HEK293 (cell line): ENCODE data around the gene NGB.

ENCODE experiments used
- IKZF3 ChIP-seq: fragments of 450-650 bp; IDR thresholded peaks from 2 replicates; pipeline ENCODE4 v1.5.0; 2018; ENCODE audit warnings: missing biosample characterization, mild to moderate bottlenecking, missing genetic modification characterization, moderate library complexity
- INSM2 ChIP-seq: fragments of 450-650 bp; formaldehyde crosslinking; IDR thresholded peaks from 2 replicates; pipeline ENCODE4 v1.5.1; 2016; ENCODE audit warnings: missing biosample characterization, missing genetic modification characterization
- KLF1 ChIP-seq: fragments of 450-650 bp; formaldehyde crosslinking; IDR thresholded peaks from 2 replicates; pipeline ENCODE4 v1.5.1; 2016; ENCODE audit warnings: missing biosample characterization, missing genetic modification characterization
- KLF10 ChIP-seq: fragments of 450-650 bp; IDR thresholded peaks from 2 replicates; pipeline ENCODE4 v1.5.1; 2018; ENCODE audit warnings: missing biosample characterization, mild to moderate bottlenecking, missing genetic modification characterization
- SALL2 ChIP-seq: fragments of 450-650 bp; formaldehyde crosslinking; IDR thresholded peaks from 2 replicates; pipeline ENCODE4 v1.5.0; 2017; ENCODE audit warnings: missing biosample characterization, mild to moderate bottlenecking, missing genetic modification characterization, borderline replicate concordance
- YY1 ChIP-seq: fragments of 450-650 bp; formaldehyde crosslinking; IDR thresholded peaks from 2 replicates; pipeline ENCODE4 v1.5.1; 2018; ENCODE audit warnings: missing biosample characterization, missing genetic modification characterization
- ZBTB1 ChIP-seq: fragments of 450-650 bp; formaldehyde crosslinking; IDR thresholded peaks from 2 replicates; pipeline ENCODE4 v1.5.1; 2016; ENCODE audit warnings: missing biosample characterization, missing genetic modification characterization
- ZBTB44 ChIP-seq: fragments of 450-650 bp; IDR thresholded peaks from 2 replicates; pipeline ENCODE4 v1.5.1; 2018; ENCODE audit warnings: missing biosample characterization, mild to moderate bottlenecking, missing genetic modification characterization
- ZBTB48 ChIP-seq: fragments of 450-650 bp; formaldehyde crosslinking; IDR thresholded peaks from 2 replicates; pipeline ENCODE4 v1.5.1; 2016; ENCODE audit warnings: missing biosample characterization, missing genetic modification characterization
- ZBTB7A ChIP-seq: fragments of 450-650 bp; formaldehyde crosslinking; IDR thresholded peaks from 2 replicates; pipeline ENCODE4 v1.5.1; 2016; ENCODE audit warnings: low read depth, missing biosample characterization, missing genetic modification characterization
- ZNF157 ChIP-seq: fragments of 450-650 bp; formaldehyde crosslinking; IDR thresholded peaks from 2 replicates; pipeline ENCODE4 v1.5.1; 2016; ENCODE audit warnings: missing biosample characterization, missing genetic modification characterization
- ZNF16 ChIP-seq: fragments of 450-650 bp; formaldehyde crosslinking; IDR thresholded peaks from 2 replicates; pipeline ENCODE4 v1.5.1; 2016; ENCODE audit warnings: low read depth, missing biosample characterization, missing genetic modification characterization
- ZNF169 ChIP-seq: fragments of 450-650 bp; formaldehyde crosslinking; IDR thresholded peaks from 2 replicates; pipeline ENCODE4 v1.5.1; 2016; ENCODE audit warnings: missing biosample characterization, missing genetic modification characterization
- ZNF211 ChIP-seq: fragments of 450-650 bp; formaldehyde crosslinking; IDR thresholded peaks from 2 replicates; pipeline ENCODE4 v1.5.1; 2016; ENCODE audit warnings: low read depth, missing biosample characterization, missing genetic modification characterization
- ZNF23 ChIP-seq: fragments of 450-650 bp; formaldehyde crosslinking; IDR thresholded peaks from 2 replicates; pipeline ENCODE4 v1.5.1; 2016; ENCODE audit warnings: missing biosample characterization, missing genetic modification characterization, borderline replicate concordance
- ZNF302 ChIP-seq: fragments of 450-650 bp; formaldehyde crosslinking; IDR thresholded peaks from 2 replicates; pipeline ENCODE4 v1.5.1; 2016; ENCODE audit warnings: missing biosample characterization, missing genetic modification characterization, low read depth
- ZNF362 ChIP-seq: fragments of 450-650 bp; formaldehyde crosslinking; IDR thresholded peaks from 2 replicates; pipeline ENCODE4 v1.5.1; 2016; ENCODE audit warnings: missing biosample characterization, missing genetic modification characterization
- ZNF398 ChIP-seq: fragments of 450-650 bp; formaldehyde crosslinking; IDR thresholded peaks from 2 replicates; pipeline ENCODE4 v1.5.1; 2017; ENCODE audit warnings: missing biosample characterization, missing genetic modification characterization
- ZNF404 ChIP-seq: fragments of 450-650 bp; formaldehyde crosslinking; IDR thresholded peaks from 2 replicates; pipeline ENCODE4 v1.5.1; 2017; ENCODE audit warnings: missing biosample characterization, missing genetic modification characterization
- ZNF513 ChIP-seq: fragments of 450-650 bp; IDR thresholded peaks from 2 replicates; pipeline ENCODE4 v1.5.1; 2018; ENCODE audit warnings: missing biosample characterization, missing genetic modification characterization
- ZNF521 ChIP-seq: fragments of 450-650 bp; formaldehyde crosslinking; IDR thresholded peaks from 2 replicates; pipeline ENCODE4 v1.5.1; 2017; ENCODE audit warnings: missing biosample characterization, mild to moderate bottlenecking, missing genetic modification characterization
- ZNF596 ChIP-seq: fragments of 450-650 bp; IDR thresholded peaks from 2 replicates; pipeline ENCODE4 v1.5.0; 2018; ENCODE audit warnings: missing biosample characterization, mild to moderate bottlenecking, missing genetic modification characterization, moderate library complexity
- ZNF664 ChIP-seq: fragments of 450-650 bp; formaldehyde crosslinking; IDR thresholded peaks from 2 replicates; pipeline ENCODE4 v1.5.1; 2016; ENCODE audit warnings: missing biosample characterization, missing genetic modification characterization
- ZNF692 ChIP-seq: fragments of 450-650 bp; formaldehyde crosslinking; IDR thresholded peaks from 2 replicates; pipeline ENCODE4 v1.5.1; 2016; ENCODE audit warnings: missing biosample characterization, missing genetic modification characterization
- ZNF785 ChIP-seq: fragments of 450-650 bp; formaldehyde crosslinking; IDR thresholded peaks from 2 replicates; pipeline ENCODE4 v1.5.1; 2016; ENCODE audit warnings: missing biosample characterization, missing genetic modification characterization
- ZSCAN5A ChIP-seq: fragments of 450-650 bp; formaldehyde crosslinking; IDR thresholded peaks from 2 replicates; pipeline ENCODE4 v1.5.1; 2016; ENCODE audit warnings: missing biosample characterization, missing genetic modification characterization
- ZXDB ChIP-seq: fragments of 450-650 bp; formaldehyde crosslinking; IDR thresholded peaks from 2 replicates; pipeline ENCODE4 v1.5.1; 2016; ENCODE audit warnings: missing biosample characterization, missing genetic modification characterization

Gene NGB

GRCh38 chr14:77320238-77320935, 49.4 kb upstream of the NGB start, which contains the start of gene POMT2 (continued):
- TF ChIP-seq KLF10 (tag by site-specific recombination) (no peak), KLF1 (no peak), ZNF362 (no peak), YY1 (tag by site-specific recombination) (peak; percentile 26; the same call in 1 of the 2 replicates), ZBTB1 (tag by site-specific recombination) (no peak), ZNF785 (tag by site-specific recombination) (no peak), ZSCAN5A (peak; percentile 43; the same call in 1 of the 2 replicates), ZNF169 (tag by site-specific recombination) (no peak), ZNF302 (no peak), ZXDB (tag by site-specific recombination) (peak; percentile 7; the same call in 1 of the 2 replicates), ZNF404 (tag by site-specific recombination) (no peak), ZNF513 (tag by site-specific recombination) (no peak), ZNF16 (tag by site-specific recombination) (no peak), ZBTB7A (tag by site-specific recombination) (peak; percentile 58; the same call in 1 of the 2 replicates), IKZF3 (tag by site-specific recombination) (no peak), ZNF692 (peak; percentile 96), ZNF521 (tag by site-specific recombination) (no peak), ZNF23 (tag by site-specific recombination) (no peak), INSM2 (tag by site-specific recombination) (0 out of 2 replicates have a peak, but pooled peaks have one; percentile 9), ZBTB48 (no peak), SALL2 (tag by site-specific recombination) (no peak), ZNF211 (no peak), ZNF596 (tag by site-specific recombination) (no peak), ZNF398 (tag by site-specific recombination) (no peak; the same call in none of the 2 replicates), ZNF157 (no peak), ZNF664 (tag by site-specific recombination) (no peak), ZBTB44 (0 out of 2 replicates have a peak, but pooled peaks have one; percentile 41)
